Activated naive CD4-positive, alpha-beta T cell treated with anti-CD3 and anti-CD28 coated beads for 36 hours (primary cell): ENCODE results near the gene ARID3A. TPM values are rescaled to one million over a fixed set of nuclear protein-coding genes. Genes with fewer than 3 reads are reported as not detected.

ENCODE experiments used
- CTCF ChIA-PET: fragments of 350-600 bp; sonication (Branson Sonifier 250); formaldehyde crosslinking; loops from one replicate; lab custom pipeline; 2021; ENCODE audit warnings: antibody characterized with exemption; lab: Charles Lee
- DNase-seq: peaks from one replicate; pipeline ENCODE4 v3.0.0-alpha.2; 2020
- H3K27ac Mint-ChIP-seq: one replicate; pipeline ENCODE4 v1.8.0; 2021; ENCODE audit warnings: mild to moderate bottlenecking, mixed read lengths
- H3K27me3 Mint-ChIP-seq: one replicate; pipeline ENCODE4 v1.8.0; 2021; ENCODE audit warnings: low read depth, mixed read lengths
- H3K36me3 Mint-ChIP-seq: one replicate; pipeline ENCODE4 v1.8.0; 2021; ENCODE audit warnings: low read depth, mixed read lengths
- H3K4me1 Mint-ChIP-seq: one replicate; pipeline ENCODE4 v1.8.0; 2021; ENCODE audit warnings: low read depth, mixed read lengths
- H3K4me3 Mint-ChIP-seq: one replicate; pipeline ENCODE4 v1.8.0; 2021; ENCODE audit warnings: mild to moderate bottlenecking, moderate library complexity, mixed read lengths
- H3K9me3 Mint-ChIP-seq: one replicate; pipeline ENCODE4 v1.8.0; 2021; ENCODE audit warnings: mixed read lengths
- intact Hi-C: fragments of 100-400 bp; cut with micrococcal nuclease; formaldehyde crosslinking; loops from one replicate; pipeline ENCODE4 v1.15.1; 2023
- total RNA-seq, 2 experiments: library from RNA; stranded (reverse); gene quantifications; one replicate each; pipeline ENCODE4 v1.2.3, GENCODE V29; 2021

The ARID3A gene
- total RNA-seq, 2 experiments from 2014 or later = 23.1 to 28.4 TPM

GRCh38 chr19:964761-965694 is 39.2 kb downstream of the ARID3A start:
- Mint-ChIP-seq H3K36me3 (peaks cover 17% of the 10 kb centered on the region), H3K27me3 (no peaks in the 10 kb centered on the region), H3K9me3 (peaks cover 3% of the 10 kb centered on the region), H3K4me1 (peaks cover 4% of the 10 kb centered on the region), H3K27ac (no peak overlapping the region), H3K4me3 (no peak overlapping the region)
- intact Hi-C loops = no loop called here
- CTCF ChIA-PET = no interaction called here
- no peak for DNase-seq

- Mint-ChIP-seq H3K36me3 (peaks cover 25% of the 10 kb centered on the region), H3K4me1 (peaks cover 4% of the 10 kb centered on the region), H3K9me3 (peaks cover 7% of the 10 kb centered on the region), H3K27me3 (no peaks in the 10 kb centered on the region), H3K4me3 (no peak overlapping the region), H3K27ac (no peak overlapping the region)
- DNase-seq = no peak
- intact Hi-C loops = no loop called here
- CTCF ChIA-PET = no interaction called here
These were observed 40.8 kb downstream of the ARID3A start for GRCh38 chr19:966485-967088.

- no peak overlapping the region for H3K27ac Mint-ChIP-seq
- no peaks in the 10 kb centered on the region for H3K4me1 Mint-ChIP-seq
- CTCF ChIA-PET = interaction anchor here (0.6 kb wide), 1 partner anchor 40 kb away, joined by 3 read pairs; no protein-coding TSS in a partner anchor
- H3K27me3 Mint-ChIP-seq = no peaks in the 10 kb centered on the region
- no peak for DNase-seq
- H3K9me3 Mint-ChIP-seq = peaks cover 5% of the 10 kb centered on the region
- intact Hi-C loops = no loop called here
- no peak overlapping the region for H3K4me3 Mint-ChIP-seq
- peaks cover 22% of the 10 kb centered on the region for H3K36me3 Mint-ChIP-seq
These were observed 44.9 kb downstream of the ARID3A start for GRCh38 chr19:970695-971094.

- H3K27me3 Mint-ChIP-seq = no peaks in the 10 kb centered on the region
- H3K9me3 Mint-ChIP-seq = peaks cover 5% of the 10 kb centered on the region
- no peak for DNase-seq
- no peaks in the 10 kb centered on the region for H3K4me1 Mint-ChIP-seq
- no peak overlapping the region for H3K4me3 Mint-ChIP-seq
- no peak overlapping the region for H3K27ac Mint-ChIP-seq
- CTCF ChIA-PET = no interaction called here
- intact Hi-C loops = no loop called here
- H3K36me3 Mint-ChIP-seq = peaks cover 21% of the 10 kb centered on the region
These were observed 46.0 kb downstream of the ARID3A start for GRCh38 chr19:971795-972194.

GRCh38 chr19:972281-972680 is 46.4 kb downstream of the ARID3A start:
- Mint-ChIP-seq H3K27me3 (no peaks in the 10 kb centered on the region), H3K27ac (no peak overlapping the region), H3K36me3 (peaks cover 18% of the 10 kb centered on the region), H3K4me3 (no peak overlapping the region), H3K4me1 (no peaks in the 10 kb centered on the region), H3K9me3 (peaks cover 5% of the 10 kb centered on the region)
- CTCF ChIA-PET = no interaction called here
- intact Hi-C loops = no loop called here
- no peak for DNase-seq

- no peak overlapping the region for H3K4me3 Mint-ChIP-seq
- no peak overlapping the region for H3K27ac Mint-ChIP-seq
- no peak for DNase-seq
- peaks cover 14% of the 10 kb centered on the region for H3K36me3 Mint-ChIP-seq
- H3K27me3 Mint-ChIP-seq = no peaks in the 10 kb centered on the region
- intact Hi-C loops = no loop called here
- H3K4me1 Mint-ChIP-seq = no peaks in the 10 kb centered on the region
- CTCF ChIA-PET = no interaction called here
- H3K9me3 Mint-ChIP-seq = peaks cover 5% of the 10 kb centered on the region
These were observed 48.1 kb downstream of the ARID3A start for GRCh38 chr19:973726-974563.

- DNase-seq = no peak
- CTCF ChIA-PET = no interaction called here
- intact Hi-C loops = no loop called here
- Mint-ChIP-seq H3K27ac (no peak overlapping the region), H3K27me3 (no peaks in the 10 kb centered on the region), H3K4me3 (no peak overlapping the region), H3K4me1 (no peaks in the 10 kb centered on the region), H3K36me3 (peaks cover 14% of the 10 kb centered on the region), H3K9me3 (peaks cover 5% of the 10 kb centered on the region)
These were observed 48.9 kb downstream of the ARID3A start for GRCh38 chr19:974564-975257.

GRCh38 chr19:976476-976875 is 50.6 kb downstream of the ARID3A start:
- CTCF ChIA-PET = interaction anchor here (0.7 kb wide), 1 partner anchor 9 kb away, joined by 4 read pairs; no protein-coding TSS in a partner anchor
- H3K27me3 Mint-ChIP-seq = no peaks in the 10 kb centered on the region
- no peak overlapping the region for H3K27ac Mint-ChIP-seq
- no peaks in the 10 kb centered on the region for H3K4me1 Mint-ChIP-seq
- no peaks in the 10 kb centered on the region for H3K9me3 Mint-ChIP-seq
- no peak for DNase-seq
- intact Hi-C loops = no loop called here
- H3K36me3 Mint-ChIP-seq = peaks cover 5% of the 10 kb centered on the region
- no peak overlapping the region for H3K4me3 Mint-ChIP-seq

- no peak for DNase-seq
- Mint-ChIP-seq H3K36me3 (peaks cover 4% of the 10 kb centered on the region), H3K4me3 (no peak overlapping the region), H3K4me1 (no peaks in the 10 kb centered on the region), H3K27ac (no peak overlapping the region), H3K27me3 (no peaks in the 10 kb centered on the region), H3K9me3 (no peaks in the 10 kb centered on the region)
- intact Hi-C loops = no loop called here
- CTCF ChIA-PET = no interaction called here
These were observed 51.2 kb downstream of the ARID3A start for GRCh38 chr19:977058-977464.

GRCh38 chr19:979318-979741 is 53.5 kb downstream of the ARID3A start:
- intact Hi-C loops = no loop called here
- no peak for DNase-seq
- Mint-ChIP-seq H3K4me3 (no peak overlapping the region), H3K36me3 (peaks cover 2% of the 10 kb centered on the region), H3K27me3 (no peaks in the 10 kb centered on the region), H3K4me1 (peaks cover 7% of the 10 kb centered on the region), H3K9me3 (no peaks in the 10 kb centered on the region), H3K27ac (no peak overlapping the region)
- CTCF ChIA-PET = interaction anchor here (0.9 kb wide), 1 partner anchor 56 kb away, joined by 3 read pairs; no protein-coding TSS in a partner anchor

- H3K27ac Mint-ChIP-seq = no peak overlapping the region
- intact Hi-C loops = loop anchor here (5.0 kb wide), 1 partner anchor 212 kb away; no protein-coding TSS in a partner anchor
- H3K27me3 Mint-ChIP-seq = no peaks in the 10 kb centered on the region
- H3K36me3 Mint-ChIP-seq = peaks cover 3% of the 10 kb centered on the region
- H3K4me1 Mint-ChIP-seq = peaks cover 14% of the 10 kb centered on the region
- no peak for DNase-seq
- CTCF ChIA-PET = interaction anchor here (0.9 to 5.4 kb wide), 3 partner anchors 42 to 59 kb away, joined by 3 to 102 read pairs (median 3); no protein-coding TSS in a partner anchor
- no peak overlapping the region for H3K4me3 Mint-ChIP-seq
- H3K9me3 Mint-ChIP-seq = no peaks in the 10 kb centered on the region
These were observed 54.5 kb downstream of the ARID3A start for GRCh38 chr19:980133-980998.
